Esophagus squamous epithelium (tissue), 5 donors: ENCODE results near the gene LAP3. TPM values are rescaled to one million over a fixed set of nuclear protein-coding genes. Genes with fewer than 3 reads are reported as not detected.
"Not testable (repeated sequence)": the region's sequence is repeated elsewhere in the genome, so short reads cannot be mapped to it uniquely, and the experiment has no call there.

Source experiments
- DNase-seq: peaks from one replicate; lab custom pipeline; 2025; lab: John Stamatoyannopoulos, UW
- H3K27ac ChIP-seq, 4 donors: fragments of 200-600 bp; sonication (generic); one replicate each; pipeline ENCODE4 v1.5.1; 2016 to 2019; ENCODE audit warnings: mild to moderate bottlenecking in 1 of 4
- H3K27me3 ChIP-seq, 4 donors: fragments of 200-600 bp; sonication (generic); 1 replicate in 3 of 4; 2 replicates in 1 of 4; pipeline versions ENCODE4 v1.5.1 to v1.6.0; 2017 to 2021; ENCODE audit warnings: antibody characterized with exemption in 1 of 4
- H3K36me3 ChIP-seq, 3 donors: fragments of 200-600 bp; sonication (generic); one replicate each; pipeline ENCODE4 v1.5.1; 2016 to 2019
- H3K4me1 ChIP-seq, 3 donors: fragments of 200-600 bp; sonication (generic); one replicate each; pipeline ENCODE4 v1.5.1; 2017 to 2019
- H3K4me3 ChIP-seq, 4 donors: fragments of 200-600 bp; sonication (generic); 1 replicate in 3 of 4; 2 replicates in 1 of 4; pipeline ENCODE4 v1.5.1; 2016 to 2019; ENCODE audit warnings: mild to moderate bottlenecking in 2 of 4, moderate library complexity in 1 of 4
- H3K9me3 ChIP-seq, 3 donors: fragments of 200-600 bp; sonication (generic); one replicate each; pipeline ENCODE4 v1.5.1; 2016 to 2019
- POLR2A ChIP-seq, 4 donors: fragments of 450-650 bp; IDR thresholded peaks; one replicate each; pipeline ENCODE4 v1.6.1; 2017; ENCODE audit warnings: antibody characterized with exemption in 4 of 4, mild to moderate bottlenecking in 4 of 4, moderate library complexity in 3 of 4
- WGBS, 2 donors: methylation state at CpG; one replicate each; pipeline ENCODE4 v1.1.5; 2018; 5-methylcytosine and 5-hydroxymethylcytosine counted together
- intact Hi-C: fragments of 100-400 bp; cut with DNase I; formaldehyde crosslinking; loops from one replicate; pipeline ENCODE4 v1.15.0; 2022
- total RNA-seq, 4 donors: library from RNA; depleted of rRNA; stranded (reverse); fragments of >200 nt; gene quantifications; one replicate each; pipeline ENCODE4 v1.1.0, GENCODE V29; 2016
- TF ChIP-seq, protein P1 (sequence below), 6 experiments: fragments of 450-650 bp in 4 of 6; fragments of 200-600 bp in 2 of 6; sonication (generic) in 2 of 6; IDR thresholded peaks; one replicate each; pipeline ENCODE4 v1.5.1; 2016 to 2019; ENCODE audit warnings: antibody characterized with exemption in 6 of 6, mild to moderate bottlenecking in 4 of 6, moderate library complexity in 4 of 6
- donor health status: DM: yes; HTN: yes; CAD: no.

The LAP3 gene
- total RNA-seq, 4 donors from 2014 or later = 30.2 to 80.5 (median 54.6) TPM

DNA sequence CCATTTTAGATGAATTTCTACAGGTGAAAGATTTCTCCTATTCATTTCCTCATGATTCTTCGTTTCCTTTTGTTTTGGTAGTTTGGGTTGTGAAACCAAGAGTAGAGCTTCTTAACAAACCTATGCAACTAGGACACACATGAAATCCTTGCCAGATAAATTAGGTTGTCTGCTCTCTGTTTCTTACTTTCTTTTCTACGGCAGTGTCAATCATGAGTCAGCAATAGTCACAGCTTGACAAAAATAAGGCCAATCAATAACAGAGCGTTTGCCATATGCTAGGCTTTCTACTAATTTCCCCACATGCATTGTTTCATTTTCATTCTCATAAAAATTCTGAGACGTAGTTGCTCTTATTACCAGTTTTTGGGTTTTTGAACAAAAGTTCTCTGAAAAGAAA lies 41.8 kb upstream of the LAP3 start:
- no peaks in the 10 kb centered on the region for H3K9me3 ChIP-seq
- no peak for DNase-seq
- TF ChIP-seq POLR2A (IDR thresholded peaks at IDR 0.05) = no peak
- TF ChIP-seq, protein P1, sequence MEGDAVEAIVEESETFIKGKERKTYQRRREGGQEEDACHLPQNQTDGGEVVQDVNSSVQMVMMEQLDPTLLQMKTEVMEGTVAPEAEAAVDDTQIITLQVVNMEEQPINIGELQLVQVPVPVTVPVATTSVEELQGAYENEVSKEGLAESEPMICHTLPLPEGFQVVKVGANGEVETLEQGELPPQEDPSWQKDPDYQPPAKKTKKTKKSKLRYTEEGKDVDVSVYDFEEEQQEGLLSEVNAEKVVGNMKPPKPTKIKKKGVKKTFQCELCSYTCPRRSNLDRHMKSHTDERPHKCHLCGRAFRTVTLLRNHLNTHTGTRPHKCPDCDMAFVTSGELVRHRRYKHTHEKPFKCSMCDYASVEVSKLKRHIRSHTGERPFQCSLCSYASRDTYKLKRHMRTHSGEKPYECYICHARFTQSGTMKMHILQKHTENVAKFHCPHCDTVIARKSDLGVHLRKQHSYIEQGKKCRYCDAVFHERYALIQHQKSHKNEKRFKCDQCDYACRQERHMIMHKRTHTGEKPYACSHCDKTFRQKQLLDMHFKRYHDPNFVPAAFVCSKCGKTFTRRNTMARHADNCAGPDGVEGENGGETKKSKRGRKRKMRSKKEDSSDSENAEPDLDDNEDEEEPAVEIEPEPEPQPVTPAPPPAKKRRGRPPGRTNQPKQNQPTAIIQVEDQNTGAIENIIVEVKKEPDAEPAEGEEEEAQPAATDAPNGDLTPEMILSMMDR (IDR thresholded peaks at IDR 0.05) = no peak
- intact Hi-C loops = no loop called here
- H3K4me3 ChIP-seq = no peak overlapping the region
- H3K4me1 ChIP-seq = no peaks in the 10 kb centered on the region
- H3K36me3 ChIP-seq = no peaks in the 10 kb centered on the region
- no peak overlapping the region for H3K27ac ChIP-seq
- 60% methylated on average over 4 of the region's 4 CpGs for WGBS, 2 donors
- peaks cover 0 to 8% (median 0%) of the 10 kb centered on the region in 4 donors for H3K27me3 ChIP-seq

DNA sequence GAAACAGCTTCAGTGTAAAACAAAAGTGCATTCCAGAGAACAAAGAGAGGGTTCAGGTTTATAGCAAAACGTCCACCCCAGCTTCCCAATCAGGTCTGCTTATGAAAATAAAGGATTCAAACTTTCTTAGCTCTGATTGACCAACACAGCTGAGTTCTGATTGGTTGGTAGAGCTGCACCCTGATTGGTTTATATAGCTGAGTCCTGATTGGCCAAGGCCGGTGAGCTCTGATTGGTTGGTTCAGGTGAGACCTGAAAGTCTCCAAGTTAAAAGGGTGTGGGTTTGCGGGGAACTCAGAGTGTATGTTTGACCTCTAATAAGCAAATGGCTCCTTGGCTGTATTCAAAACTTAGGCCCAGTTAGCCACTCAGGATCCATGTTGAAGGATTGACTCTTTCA lies 41.1 kb upstream of the LAP3 start:
- H3K9me3 ChIP-seq = no peaks in the 10 kb centered on the region
- peaks cover 0 to 7% (median 0%) of the 10 kb centered on the region in 4 donors for H3K27me3 ChIP-seq
- intact Hi-C loops = no loop called here
- no peaks in the 10 kb centered on the region for H3K4me1 ChIP-seq
- 65 to 72% methylated on average over 3 of the region's 3 CpGs for WGBS, 2 donors
- DNase-seq = no peak
- H3K27ac ChIP-seq = no peak overlapping the region
- TF ChIP-seq POLR2A (IDR thresholded peaks at IDR 0.05) = no peak
- TF ChIP-seq, protein P1 (IDR thresholded peaks at IDR 0.05) = no peak
- no peak overlapping the region for H3K4me3 ChIP-seq
- H3K36me3 ChIP-seq = no peaks in the 10 kb centered on the region

DNA sequence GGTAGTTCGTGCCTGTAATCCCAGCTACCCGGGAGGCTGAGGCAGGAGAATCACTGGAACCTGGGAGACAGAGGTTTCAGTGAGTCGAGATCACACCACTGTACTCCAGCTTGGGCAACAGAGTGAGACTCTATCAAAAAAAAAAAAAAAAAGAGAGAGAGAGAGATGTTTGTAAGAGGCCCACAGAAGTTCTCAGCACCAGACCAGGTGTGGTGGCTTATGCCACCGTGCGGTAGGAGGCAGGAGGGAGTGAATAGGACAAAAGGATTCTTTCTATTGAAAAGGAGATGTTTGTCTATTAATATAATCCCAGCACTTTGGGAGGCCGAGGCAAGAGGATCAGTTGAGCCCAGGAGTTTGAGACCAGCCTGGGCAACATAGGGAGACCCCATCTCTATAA lies 39.9 kb upstream of the LAP3 start:
- H3K4me3 ChIP-seq, intact Hi-C loops, DNase-seq, H3K27me3 ChIP-seq, H3K36me3 ChIP-seq, H3K9me3 ChIP-seq, H3K4me1 ChIP-seq, H3K27ac ChIP-seq: not testable (repeated sequence)
- 79 to 84% methylated on average over 3 to 6 of the region's 6 CpGs for WGBS, 2 donors

DNA sequence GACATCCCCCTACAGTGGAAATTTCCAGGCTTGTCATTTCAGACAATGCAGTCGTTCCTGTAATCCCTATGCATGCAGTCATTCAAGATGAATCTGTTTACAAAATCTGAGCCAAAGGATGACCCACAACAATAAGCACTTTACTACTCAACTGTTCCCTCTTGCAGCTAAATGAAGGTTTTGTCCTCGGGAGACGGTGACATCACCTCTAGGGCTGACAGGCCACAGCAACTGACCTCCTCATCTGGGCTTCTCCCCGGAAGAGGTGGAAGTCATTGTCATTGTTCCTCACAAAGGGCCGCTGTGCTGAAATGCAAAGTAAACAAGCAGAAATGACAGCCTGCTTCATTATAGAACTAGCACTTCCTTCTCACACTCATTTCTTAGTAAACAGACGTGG lies 32.8 kb upstream of the LAP3 start:
- Histone ChIP-seq H3K4me3 (no peak overlapping the region), H3K4me1 (no peaks in the 10 kb centered on the region), H3K27me3 (peaks cover 0 to 6% (median 0%) of the 10 kb centered on the region in 4 donors), H3K9me3 (no peaks in the 10 kb centered on the region), H3K27ac (no peak overlapping the region), H3K36me3 (no peaks in the 10 kb centered on the region)
- WGBS, 2 donors = 11 to 17% methylated on average over 6 of the region's 6 CpGs
- intact Hi-C loops = no loop called here
- DNase-seq = no peak
- no peak for TF ChIP-seq POLR2A (IDR thresholded peaks at IDR 0.05)
- TF ChIP-seq, protein P1 (IDR thresholded peaks at IDR 0.05) = no peak

DNA sequence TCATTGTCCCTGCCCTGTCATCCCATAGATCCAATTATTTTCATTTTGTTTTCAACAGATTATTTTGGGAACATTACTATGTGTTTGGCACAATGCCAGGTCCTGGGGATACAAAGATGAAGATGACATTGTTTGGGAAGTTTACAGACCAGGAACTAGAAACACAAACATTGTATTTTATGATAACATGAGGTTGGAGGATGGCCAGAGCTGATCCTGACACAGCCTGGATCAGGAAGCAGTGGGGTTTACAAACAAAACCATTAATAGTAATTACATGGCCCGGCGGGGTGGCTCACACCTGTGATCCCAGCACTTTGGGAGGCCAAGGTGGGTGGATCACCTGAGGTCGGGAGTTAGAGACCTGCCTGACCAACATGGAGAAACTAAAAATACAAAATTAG lies 32.2 kb upstream of the LAP3 start:
- Histone ChIP-seq H3K27me3 (peaks cover 0 to 6% (median 0%) of the 10 kb centered on the region in 4 donors), H3K36me3 (no peaks in the 10 kb centered on the region), H3K4me1 (peaks cover 0 to 5% (median 0%) of the 10 kb centered on the region in 3 donors), H3K9me3 (no peaks in the 10 kb centered on the region), H3K4me3 (no peak overlapping the region), H3K27ac (no peak overlapping the region)
- no peak for DNase-seq
- intact Hi-C loops = no loop called here
- TF ChIP-seq, protein P1 (IDR thresholded peaks at IDR 0.05) = no peak
- no peak for TF ChIP-seq POLR2A (IDR thresholded peaks at IDR 0.05)
- 34 to 38% methylated on average over 3 of the region's 3 CpGs for WGBS, 2 donors
